HL-60 (cell line): ENCODE results near the gene C4orf17.

ENCODE experiments used
- CTCF ChIP-seq: IDR thresholded peaks from one replicate; pipeline ENCODE4 v1.5.1; 2011; ENCODE audit warnings: low read length, control low read depth, inconsistent platforms; ENCODE audit not compliant: insufficient read depth
- SPI1 ChIP-seq: IDR thresholded peaks from 2 replicates; pipeline ENCODE4 v1.6.1; 2012; ENCODE audit warnings: low read depth, mild to moderate bottlenecking, borderline replicate concordance

- no peak for TF ChIP-seq CTCF
- TF ChIP-seq SPI1: no peak
Measured at GRCh38 chr4:99591757-99592156, 80.9 kb downstream of the C4orf17 start.
